Posterior vena cava (tissue), 2 donors: Measurements from ENCODE around the gene ITK. TPM values are rescaled to one million over a fixed set of nuclear protein-coding genes. Genes with fewer than 3 reads are reported as not detected.

ENCODE experiments used
- DNase-seq: peaks from one replicate; pipeline ENCODE4 v3.0.0-alpha.2; 2020; ENCODE audit warnings: low spot score
- intact Hi-C, 2 donors: fragments of 100-400 bp; cut with DNase I; formaldehyde crosslinking; loops; one replicate each; pipeline versions ENCODE4 v1.14.1 to v1.14.2; 2022 to 2023
- total RNA-seq, 2 donors: library from RNA; stranded (reverse); fragmentation: NEBNext Ultra II Directional; extraction: Animal tissue kit (Norgen Biotek cat#: 25700); gene quantifications; one replicate each; pipeline ENCODE4 v1.2.1, GENCODE V29; 2021
- donor health status: DM: yes; HTN: yes; CAD: no.
- donor health status: DM: yes; HTN: yes; CAD: no.

The ITK gene
- total RNA-seq, 2 donors from 2014 or later: 1.2 to 2.6 TPM

- no peak for DNase-seq
- intact Hi-C loops: no loop called here
Observed at GRCh38 chr5:157289164-157289819, 108.7 kb downstream of the ITK start.

- intact Hi-C loops: no loop called here
- DNase-seq: no peak
Observed at GRCh38 chr5:157290156-157290980, 109.7 kb downstream of the ITK start.

- DNase-seq: no peak
- intact Hi-C loops: no loop called here
Observed at GRCh38 chr5:157290981-157291711, 110.5 kb downstream of the ITK start.

GRCh38 chr5:157292599-157292998 is 112.0 kb downstream of the ITK start:
- intact Hi-C loops: no loop called here
- DNase-seq: no peak

GRCh38 chr5:157294407-157295091 is 113.9 kb downstream of the ITK start:
- no peak for DNase-seq
- intact Hi-C loops: no loop called here

GRCh38 chr5:157295247-157295646 is 114.6 kb downstream of the ITK start:
- no peak for DNase-seq
- intact Hi-C loops: no loop called here

GRCh38 chr5:157300564-157300963 is 119.9 kb downstream of the ITK start:
- intact Hi-C loops: loop anchor here in 1 of 2 donors (10.0 kb wide), 1 partner anchor 46 kb away; no protein-coding TSS in a partner anchor
- no peak for DNase-seq

- intact Hi-C loops: loop anchor here in 1 of 2 donors (10.0 kb wide), 1 partner anchor 46 kb away; no protein-coding TSS in a partner anchor
- no peak for DNase-seq
Observed at GRCh38 chr5:157301066-157301465, 120.4 kb downstream of the ITK start.

- DNase-seq: no peak
- intact Hi-C loops: loop anchor here in 1 of 2 donors (10.0 kb wide), 1 partner anchor 48 kb away; no protein-coding TSS in a partner anchor
Observed at GRCh38 chr5:157303023-157303422, 122.4 kb downstream of the ITK start.

- no peak for DNase-seq
- intact Hi-C loops: loop anchor here in 1 of 2 donors (10.0 kb wide), 1 partner anchor 49 kb away; no protein-coding TSS in a partner anchor
Observed at GRCh38 chr5:157303667-157304327, 123.2 kb downstream of the ITK start.

Other genes with a start within 250 kb of the ITK start
- gene TIMD4, start 217.6 kb upstream of the ITK start, total RNA-seq: under 1 TPM in 1 of 2 donors, not detected in 1; 0.42 TPM
- gene HAVCR1, start 121.7 kb upstream of the ITK start, total RNA-seq: under 1 TPM in 1 of 2 donors, not detected in 1; 0.19 TPM
- 10 to 100 TPM in 1 of 2 donors, 1 to 10 TPM in 1; 8.4 to 16.1 TPM for gene HAVCR2, start 71.8 kb upstream of the ITK start, total RNA-seq
- gene MED7, start 38.0 kb upstream of the ITK start, total RNA-seq: 10 to 100 TPM; 10.5 to 14.2 TPM
- not detected for gene GARIN3, start 14.6 kb upstream of the ITK start, total RNA-seq
- gene CYFIP2, start 85.3 kb downstream of the ITK start, total RNA-seq: 100 to 1,000 TPM in 1 of 2 donors, 10 to 100 TPM in 1; 96.6 to 109 TPM